A549 (cell line): ENCODE results near the gene PAN3. TPM values are rescaled to one million over a fixed set of nuclear protein-coding genes. Genes with fewer than 3 reads are reported as not detected.
A peak's percentile ranks its signal among the peaks of the same experiment; 100 is the strongest.

Experiments used
- ATAC-seq, 2 experiments: fragments of 200-7000 bp in 1 of 2; fragments of >200 bp in 1 of 2; cut with Nextera tagmentation in 1 of 2; cut with Tn5 transposase in 1 of 2; 3 replicates each; pipeline versions ENCODE4 v1.8.0 to v1.9.1; 2018 to 2020; ENCODE audit warnings: mild to moderate bottlenecking in 1 of 2, moderate library complexity in 1 of 2
- CTCF ChIA-PET: fragments of 300-600 bp; sonication (Branson Sonifier 250); formaldehyde crosslinking; extraction: SDS; loops from one replicate; lab custom pipeline; 2021; ENCODE audit warnings: antibody characterized with exemption, inconsistent platforms; lab: Yijun Ruan, JAX
- POLR2A ChIA-PET: fragments of 350-600 bp; formaldehyde crosslinking; extraction: SDS; loops from one replicate; lab custom pipeline; 2021; ENCODE audit warnings: antibody characterized with exemption, inconsistent platforms; lab: Yijun Ruan, JAX
- DNase-seq, 2 experiments: peaks; one replicate each; pipeline versions ENCODE4 v3.0.0 to v3.0.0-alpha.2; 2011 to 2016; ENCODE audit warnings: low read depth in 1 of 2, low spot score in 1 of 2
- FAIRE-seq: peaks from 2 replicates; lab custom pipeline; 2011; peaks lifted over from hg19 to GRCh38; lab: Jason Lieb, UNC
- H3K27ac ChIP-seq, 2 experiments: fragments of >200 bp; sonication (Bioruptor Twin); formaldehyde crosslinking; 3 replicates each; pipeline ENCODE4 v1.5.1; 2016 to 2017
- H3K4me1 ChIP-seq: fragments of >200 bp; sonication (Bioruptor Twin); formaldehyde crosslinking; 3 replicates; pipeline ENCODE4 v1.6.1; 2016
- H3K4me2 ChIP-seq: fragments of >200 bp; sonication (Bioruptor Twin); formaldehyde crosslinking; 3 replicates; pipeline ENCODE4 v1.6.1; 2016
- H3K4me3 ChIP-seq: fragments of >200 bp; sonication (Bioruptor Twin); formaldehyde crosslinking; 3 replicates; pipeline ENCODE4 v1.5.1; 2016
- H3K9me3 ChIP-seq: fragments of >200 bp; sonication (Bioruptor Twin); formaldehyde crosslinking; 3 replicates; pipeline ENCODE4 v1.6.1; 2016
- CBX8 ChIP-seq: fragments of 200-600 bp; sonication (generic); IDR thresholded peaks from 2 replicates; pipeline ENCODE4 v1.6.1; 2016
- CHD4 ChIP-seq: fragments of 200-600 bp; sonication (generic); IDR thresholded peaks from 2 replicates; pipeline ENCODE4 v1.6.1; 2016; ENCODE audit warnings: antibody characterized with exemption, mild to moderate bottlenecking, borderline replicate concordance
- EHMT2 ChIP-seq: fragments of 200-600 bp; sonication (generic); IDR thresholded peaks from 2 replicates; pipeline ENCODE4 v1.6.1; 2016; ENCODE audit warnings: antibody characterized with exemption, low read depth, mild to moderate bottlenecking, moderate library complexity
- FOSL2 ChIP-seq, 2 experiments: fragments of 450-650 bp in 1 of 2; fragments of >200 bp in 1 of 2; sonication (Bioruptor Twin) in 1 of 2; formaldehyde crosslinking; IDR thresholded peaks; 2 replicates each; pipeline versions ENCODE4 v1.5.0 to v1.6.1; 2016 to 2020; ENCODE audit warnings: mild to moderate bottlenecking in 1 of 2, moderate library complexity in 1 of 2
- GATA3 ChIP-seq: IDR thresholded peaks from 2 replicates; pipeline ENCODE4 v1.6.1; 2012; ENCODE audit warnings: borderline replicate concordance
- HDAC2 ChIP-seq: fragments of 200-600 bp; sonication (generic); IDR thresholded peaks from 2 replicates; pipeline ENCODE4 v1.6.1; 2016
- HOXA7 ChIP-seq: fragments of 250-450 bp; sonication (Bioruptor Pico); IDR thresholded peaks from 2 replicates; pipeline ENCODE4 v1.5.0; 2020; ENCODE audit warnings: mild to moderate bottlenecking, moderate library complexity
- HOXB5 ChIP-seq: fragments of 250-450 bp; sonication (Bioruptor Pico); IDR thresholded peaks from 2 replicates; pipeline ENCODE4 v1.5.0; 2020; ENCODE audit warnings: mild to moderate bottlenecking, moderate library complexity
- JUNB ChIP-seq: fragments of >200 bp; sonication (Bioruptor Twin); formaldehyde crosslinking; IDR thresholded peaks from 2 replicates; pipeline ENCODE4 v1.6.1; 2016
- MYC ChIP-seq: IDR thresholded peaks from 2 replicates; pipeline ENCODE4 v1.6.1; 2012; ENCODE audit warnings: mild to moderate bottlenecking, inconsistent platforms, low read length, improper control_type of control experiment, borderline replicate concordance
- NFE2L2 ChIP-seq: fragments of 150-350 bp; conservative IDR thresholded peaks from 2 replicates; pipeline ENCODE4 v1.6.1; 2014; ENCODE audit warnings: low read length
- RAD21 ChIP-seq, 2 experiments: fragments of >200 bp in 1 of 2; sonication (Bioruptor Twin) in 1 of 2; formaldehyde crosslinking in 1 of 2; IDR thresholded peaks in 1 of 2; conservative IDR thresholded peaks in 1 of 2; 2 replicates in 1 of 2; 3 replicates in 1 of 2; pipeline ENCODE4 v1.6.1; 2012 to 2018; ENCODE audit warnings: inconsistent platforms in 1 of 2
- RARB ChIP-seq: fragments of 250-450 bp; sonication (Bioruptor Pico); IDR thresholded peaks from 2 replicates; pipeline ENCODE4 v1.8.0; 2021; ENCODE audit warnings: mild to moderate bottlenecking, moderate library complexity
- SMC3 ChIP-seq: fragments of >200 bp; sonication (Bioruptor Twin); formaldehyde crosslinking; IDR thresholded peaks from 3 replicates; pipeline ENCODE4 v1.6.1; 2018; ENCODE audit warnings: inconsistent platforms
- WGBS: methylation state at CpG from one replicate; pipeline ENCODE4 v1.1.6; 2017; ENCODE audit errors: missing lambda C conversion rate; 5-methylcytosine and 5-hydroxymethylcytosine counted together
- polyA plus RNA-seq, 4 experiments: library from polyadenylated mRNA; depleted of rRNA in 3 of 4; stranded (reverse); fragments of >200 nt; fragmentation: RNase III in 1 of 4; extraction: RNeasy Plus Mini Kit Qiagen cat#74134 plus additional on column Dnase treatment in 1 of 4; gene quantifications; 2 replicates in 3 of 4; 3 replicates in 1 of 4; pipeline ENCODE4 v1.2.3, GENCODE V29; 2011 to 2017
- TF ChIP-seq, protein P1 (sequence below): fragments of 250-450 bp; sonication (Bioruptor Pico); IDR thresholded peaks from 2 replicates; pipeline ENCODE4 v1.5.0; 2020; ENCODE audit warnings: low read depth, mild to moderate bottlenecking, moderate library complexity
- TF ChIP-seq, protein P2 (sequence below): fragments of >200 bp; sonication (Bioruptor Twin); formaldehyde crosslinking; IDR thresholded peaks from 3 replicates; pipeline ENCODE4 v1.6.1; 2016
- TF ChIP-seq, protein P3 (sequence below): IDR thresholded peaks from 2 replicates; pipeline ENCODE4 v1.6.1; 2012
- TF ChIP-seq, protein P4 (sequence below): fragments of 250-450 bp; sonication (Bioruptor Pico); IDR thresholded peaks from 2 replicates; pipeline ENCODE4 v1.5.0; 2021; ENCODE audit warnings: mild to moderate bottlenecking, moderate library complexity, borderline replicate concordance

The PAN3 gene
- polyA plus RNA-seq, 2 of the 4 experiments (the other 2 are of a cell fraction), result 6.2 to 13.9 TPM

DNA sequence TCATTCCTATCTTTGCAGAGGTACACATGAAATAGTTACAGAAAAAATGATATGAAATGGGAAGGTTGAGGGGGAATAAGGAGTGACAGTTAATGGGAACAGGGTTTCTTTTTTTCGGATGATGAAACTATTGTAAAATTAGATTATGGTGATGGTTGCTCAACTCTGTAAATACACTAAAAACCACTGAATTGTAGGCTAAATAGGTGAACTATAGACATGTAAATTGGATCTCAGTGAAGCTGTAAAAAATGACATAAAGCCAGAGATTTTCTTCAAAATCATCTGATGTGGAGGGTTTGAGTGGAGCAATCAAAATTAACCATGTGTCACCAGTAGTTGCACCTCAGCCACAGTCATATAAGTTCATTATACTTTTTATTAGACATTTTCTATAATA is 31.4 kb upstream of the PAN3 start:
- ChIA-PET POLR2A (no interaction called here), CTCF (no interaction called here)
- no peak overlapping the region for H3K4me2 ChIP-seq
- H3K4me1 ChIP-seq, result no peaks in the 10 kb centered on the region
- WGBS, result 28% methylated on average over 1 of the region's 1 CpG
- FAIRE-seq (no peak), DNase-seq (no peak), ATAC-seq (no peak)
- H3K9me3 ChIP-seq, result no peaks in the 10 kb centered on the region
- no peak overlapping the region for H3K4me3 ChIP-seq
- TF ChIP-seq, protein P1, sequence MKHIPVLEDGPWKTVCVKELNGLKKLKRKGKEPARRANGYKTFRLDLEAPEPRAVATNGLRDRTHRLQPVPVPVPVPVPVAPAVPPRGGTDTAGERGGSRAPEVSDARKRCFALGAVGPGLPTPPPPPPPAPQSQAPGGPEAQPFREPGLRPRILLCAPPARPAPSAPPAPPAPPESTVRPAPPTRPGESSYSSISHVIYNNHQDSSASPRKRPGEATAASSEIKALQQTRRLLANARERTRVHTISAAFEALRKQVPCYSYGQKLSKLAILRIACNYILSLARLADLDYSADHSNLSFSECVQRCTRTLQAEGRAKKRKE (CRISPR knock-in tag), result no peak
- H3K27ac ChIP-seq, result no peak overlapping the region

DNA sequence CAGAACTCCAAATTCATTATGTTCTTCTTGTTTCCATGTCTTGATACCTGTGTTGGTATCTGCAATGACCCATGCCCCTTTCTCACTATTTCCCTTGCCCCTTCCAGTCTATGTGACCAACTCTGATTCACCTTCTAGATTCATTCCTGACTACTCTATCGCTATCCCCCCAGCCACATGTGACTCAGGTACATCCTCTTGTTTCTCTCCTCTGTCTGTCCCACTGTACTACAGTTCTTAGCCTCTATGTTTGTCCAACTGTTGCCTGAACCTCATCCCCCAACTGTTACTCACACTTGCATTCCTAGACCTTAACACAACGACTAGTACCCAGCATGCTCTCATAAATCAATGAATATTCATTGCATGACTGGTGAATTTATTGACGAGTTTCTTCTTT is 27.9 kb upstream of the PAN3 start:
- FAIRE-seq, result no peak
- ATAC-seq, result peak in 1 of 2 experiments; percentile 50; a peak in 1 of 6 replicates
- Histone ChIP-seq H3K4me3 (no peak overlapping the region), H3K4me2 (no peak overlapping the region), H3K27ac (no peak overlapping the region), H3K9me3 (no peaks in the 10 kb centered on the region), H3K4me1 (no peaks in the 10 kb centered on the region)
- WGBS, result 3% methylated on average over 3 of the region's 3 CpGs
- ChIA-PET CTCF (no interaction called here), POLR2A (no interaction called here)
- peak in 1 of 2 experiments; percentile 3 for DNase-seq
- no peak for TF ChIP-seq HOXB5
- TF ChIP-seq, protein P2, sequence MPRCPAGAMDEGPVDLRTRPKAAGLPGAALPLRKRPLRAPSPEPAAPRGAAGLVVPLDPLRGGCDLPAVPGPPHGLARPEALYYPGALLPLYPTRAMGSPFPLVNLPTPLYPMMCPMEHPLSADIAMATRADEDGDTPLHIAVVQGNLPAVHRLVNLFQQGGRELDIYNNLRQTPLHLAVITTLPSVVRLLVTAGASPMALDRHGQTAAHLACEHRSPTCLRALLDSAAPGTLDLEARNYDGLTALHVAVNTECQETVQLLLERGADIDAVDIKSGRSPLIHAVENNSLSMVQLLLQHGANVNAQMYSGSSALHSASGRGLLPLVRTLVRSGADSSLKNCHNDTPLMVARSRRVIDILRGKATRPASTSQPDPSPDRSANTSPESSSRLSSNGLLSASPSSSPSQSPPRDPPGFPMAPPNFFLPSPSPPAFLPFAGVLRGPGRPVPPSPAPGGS, result no peak
- no peak for TF ChIP-seq RAD21 (conservative IDR thresholded peaks at IDR 0.05 in 1 of 2, IDR thresholded peaks at IDR 0.05 in 1 of 2)
- TF ChIP-seq, protein P3, sequence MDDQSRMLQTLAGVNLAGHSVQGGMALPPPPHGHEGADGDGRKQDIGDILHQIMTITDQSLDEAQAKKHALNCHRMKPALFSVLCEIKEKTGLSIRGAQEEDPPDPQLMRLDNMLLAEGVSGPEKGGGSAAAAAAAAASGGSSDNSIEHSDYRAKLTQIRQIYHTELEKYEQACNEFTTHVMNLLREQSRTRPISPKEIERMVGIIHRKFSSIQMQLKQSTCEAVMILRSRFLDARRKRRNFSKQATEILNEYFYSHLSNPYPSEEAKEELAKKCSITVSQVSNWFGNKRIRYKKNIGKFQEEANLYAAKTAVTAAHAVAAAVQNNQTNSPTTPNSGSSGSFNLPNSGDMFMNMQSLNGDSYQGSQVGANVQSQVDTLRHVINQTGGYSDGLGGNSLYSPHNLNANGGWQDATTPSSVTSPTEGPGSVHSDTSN, result no peak
- TF ChIP-seq CHD4, result no peak
- no peak for TF ChIP-seq SMC3
- TF ChIP-seq, protein P1 (CRISPR knock-in tag), result no peak
- no peak for TF ChIP-seq NFE2L2
- TF ChIP-seq HOXA7 (CRISPR knock-in tag), result no peak
- no peak for TF ChIP-seq GATA3
- TF ChIP-seq CBX8, result no peak
- TF ChIP-seq, protein P4, sequence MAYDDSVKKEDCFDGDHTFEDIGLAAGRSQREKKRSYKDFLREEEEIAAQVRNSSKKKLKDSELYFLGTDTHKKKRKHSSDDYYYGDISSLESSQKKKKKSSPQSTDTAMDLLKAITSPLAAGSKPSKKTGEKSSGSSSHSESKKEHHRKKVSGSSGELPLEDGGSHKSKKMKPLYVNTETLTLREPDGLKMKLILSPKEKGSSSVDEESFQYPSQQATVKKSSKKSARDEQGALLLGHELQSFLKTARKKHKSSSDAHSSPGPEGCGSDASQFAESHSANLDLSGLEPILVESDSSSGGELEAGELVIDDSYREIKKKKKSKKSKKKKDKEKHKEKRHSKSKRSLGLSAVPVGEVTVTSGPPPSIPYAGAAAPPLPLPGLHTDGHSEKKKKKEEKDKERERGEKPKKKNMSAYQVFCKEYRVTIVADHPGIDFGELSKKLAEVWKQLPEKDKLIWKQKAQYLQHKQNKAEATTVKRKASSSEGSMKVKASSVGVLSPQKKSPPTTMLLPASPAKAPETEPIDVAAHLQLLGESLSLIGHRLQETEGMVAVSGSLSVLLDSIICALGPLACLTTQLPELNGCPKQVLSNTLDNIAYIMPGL (CRISPR knock-in tag), result no peak
- TF ChIP-seq FOSL2 (IDR thresholded peaks at IDR 0.05), result no peak
- no peak for TF ChIP-seq FOSL2 (CRISPR knock-in tag; IDR thresholded peaks at IDR 0.05)

DNA sequence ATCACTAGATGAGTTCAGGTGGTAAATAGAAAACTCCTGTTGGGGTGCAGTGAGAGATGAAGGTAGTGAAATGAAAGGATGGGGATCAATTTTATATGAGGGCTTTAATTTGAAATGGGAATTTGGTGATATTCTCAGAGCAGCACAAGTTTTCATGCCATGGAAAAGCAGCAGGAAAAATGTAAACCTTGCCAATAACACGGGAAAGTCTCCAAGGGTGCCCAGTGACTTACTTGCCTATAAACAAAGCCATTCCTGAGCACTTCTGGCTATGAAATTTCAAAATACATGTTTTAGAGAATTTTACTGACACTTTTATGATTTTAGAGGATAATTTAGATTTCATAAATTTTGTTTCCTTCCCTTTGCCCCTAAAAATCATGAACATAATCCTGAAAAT is 21.6 kb upstream of the PAN3 start:
- no peak for FAIRE-seq
- TF ChIP-seq GATA3 (no peak), HDAC2 (no peak), MYC (no peak), RARB (CRISPR knock-in tag) (no peak), EHMT2 (no peak), JUNB (no peak)
- TF ChIP-seq, protein P4 (CRISPR knock-in tag), result no peak
- TF ChIP-seq, protein P2, result no peak
- TF ChIP-seq, all 56 proteins: peak for 0
- 8% methylated on average over 1 of the region's 1 CpG for WGBS
- Histone ChIP-seq H3K27ac (no peak overlapping the region), H3K9me3 (no peaks in the 10 kb centered on the region), H3K4me2 (no peak overlapping the region), H3K4me3 (no peak overlapping the region), H3K4me1 (no peaks in the 10 kb centered on the region)
- CTCF ChIA-PET, result no interaction called here
- POLR2A ChIA-PET, result no interaction called here
- DNase-seq (no peak), ATAC-seq (no peak)
